Fibroblast of skin of abdomen (primary cell): ENCODE results near the gene SYMPK. TPM values are rescaled to one million over a fixed set of nuclear protein-coding genes. Genes with fewer than 3 reads are reported as not detected.
"Not testable (repeated sequence)": the region's sequence is repeated elsewhere in the genome, so short reads cannot be mapped to it uniquely, and the experiment has no call there.

ENCODE experiments used
- DNase-seq: peaks from one replicate; pipeline ENCODE4 v3.0.0-alpha.2; 2013
- polyA plus RNA-seq, 2 experiments: library from polyadenylated mRNA; unstranded; fragments of 120-200 nt; gene quantifications; one replicate each; pipeline ENCODE4 v1.2.1, GENCODE V29; 2013; ENCODE audit not compliant: insufficient read length in 2 of 2

Gene SYMPK
- polyA plus RNA-seq (2013, experiment 1 of 2; ENCODE audit: insufficient read length): 55.6 TPM
- 61.0 TPM for polyA plus RNA-seq (2013, experiment 2 of 2; ENCODE audit: insufficient read length)

GRCh38 chr19:45862564-45863334, at the start of gene SYMPK:
SYMPK (minus strand) TSS chr19:45863147; CDS start chr19:45854495, 8,652 bp downstream.
- DNase-seq: peak; percentile 98

GRCh38 chr19:45911291-45911690, 48.3 kb upstream of the SYMPK start:
- no peak for DNase-seq

DNA sequence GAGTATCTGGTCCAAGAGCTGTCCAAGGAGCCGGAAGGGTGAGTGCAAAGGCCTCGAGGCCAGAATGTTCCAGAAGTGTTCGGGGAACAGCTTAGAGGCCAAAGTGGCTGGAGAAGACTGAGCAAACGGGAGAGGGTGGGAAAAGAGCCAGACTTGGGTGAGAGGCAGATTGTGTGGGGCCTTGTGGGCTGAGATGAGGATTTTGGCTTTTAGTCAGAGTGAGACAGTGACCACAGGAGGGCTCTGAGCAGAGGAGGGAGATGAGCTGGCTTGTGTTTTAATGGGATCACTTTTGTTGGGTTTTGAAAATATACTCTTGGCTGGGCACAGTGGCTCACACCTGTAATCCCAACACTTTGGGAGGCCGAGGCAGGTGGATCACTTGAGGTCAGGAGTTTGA, 46.0 kb upstream of the SYMPK start:
- no peak for DNase-seq

GRCh38 chr19:45906221-45906620, 43.3 kb upstream of the SYMPK start:
- peak; percentile 12 for DNase-seq

GRCh38 chr19:45905011-45905410, 42.1 kb upstream of the SYMPK start:
- no peak for DNase-seq

DNA sequence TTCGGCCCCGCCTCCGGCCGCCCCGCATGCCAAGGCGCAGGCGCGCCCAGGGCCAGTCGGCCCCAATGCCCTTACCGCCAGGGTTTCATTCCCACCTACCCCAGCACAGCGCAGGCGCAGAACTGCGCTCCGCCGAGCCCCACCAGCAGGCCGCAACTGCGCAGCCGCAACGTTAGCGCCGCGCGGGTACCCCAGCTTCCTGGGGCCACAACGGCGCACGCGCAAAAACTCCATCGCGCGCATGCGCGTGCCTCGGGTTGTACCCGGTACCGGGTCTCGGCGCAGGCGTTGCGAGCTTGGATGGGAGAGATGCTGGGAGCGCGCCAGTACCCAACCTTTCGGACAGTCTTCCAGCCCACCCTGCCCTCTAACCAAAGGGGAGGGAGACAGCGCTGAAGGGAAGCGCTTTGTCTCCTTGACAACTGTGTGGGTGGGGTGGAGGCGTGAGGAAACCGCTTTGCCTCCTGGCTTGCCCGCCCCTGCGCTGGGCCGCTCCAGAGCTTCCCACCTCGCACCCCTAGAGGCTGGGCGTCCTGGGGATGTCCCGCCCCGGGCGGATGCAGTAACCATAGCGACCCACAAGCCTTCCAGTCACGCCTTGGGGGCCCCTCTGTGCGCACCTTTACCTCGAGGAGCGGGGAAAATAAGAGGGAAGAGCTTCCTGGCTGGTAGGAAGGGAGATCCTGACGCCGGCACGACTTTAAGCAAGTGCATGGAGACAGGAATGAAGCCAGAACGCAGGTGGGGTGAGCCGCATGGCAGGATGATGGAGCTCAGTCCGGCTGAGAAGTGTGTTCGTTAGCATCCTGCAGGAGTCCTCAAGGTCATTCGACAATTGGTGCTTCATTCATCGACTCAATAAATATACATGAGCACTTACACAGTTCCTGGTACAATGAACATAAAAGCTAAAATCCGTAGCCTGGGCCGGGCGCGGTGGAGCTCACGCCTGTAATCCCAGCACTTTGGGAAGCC, 40.0 kb upstream of the SYMPK start:
- peak; percentile 97 for DNase-seq

GRCh38 chr19:45901912-45902650, 39.1 kb upstream of the SYMPK start, which contains the start of gene MYPOP:
MYPOP (minus strand) TSS chr19:45902613; CDS start chr19:45901773, 840 bp downstream.
- DNase-seq: no peak

DNA sequence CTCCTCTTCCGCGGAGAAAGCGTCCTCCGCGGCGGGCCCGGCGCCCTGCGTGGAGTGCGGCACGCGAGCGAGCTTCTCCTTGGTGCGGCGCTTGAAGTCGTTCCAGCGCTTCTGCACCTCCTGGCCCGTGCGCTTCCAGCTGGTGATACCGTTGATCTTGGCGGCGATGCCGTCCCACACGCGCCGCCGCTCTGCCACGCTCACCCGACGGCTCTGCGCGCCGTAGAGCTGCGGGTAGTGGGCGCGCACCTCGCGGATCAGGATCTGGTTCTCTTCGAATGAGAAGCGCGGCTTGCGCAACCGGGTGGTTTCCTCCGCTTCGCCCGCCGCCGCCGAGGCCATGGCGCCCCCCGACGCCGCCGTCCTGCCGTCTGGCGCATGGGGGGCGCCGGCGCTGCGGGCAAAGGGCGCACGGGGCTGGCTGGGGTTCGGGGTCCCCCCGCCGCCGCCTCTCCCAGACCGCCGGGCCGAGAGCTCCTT, 38.5 kb upstream of the SYMPK start:
- peak; percentile 34 for DNase-seq

DNA sequence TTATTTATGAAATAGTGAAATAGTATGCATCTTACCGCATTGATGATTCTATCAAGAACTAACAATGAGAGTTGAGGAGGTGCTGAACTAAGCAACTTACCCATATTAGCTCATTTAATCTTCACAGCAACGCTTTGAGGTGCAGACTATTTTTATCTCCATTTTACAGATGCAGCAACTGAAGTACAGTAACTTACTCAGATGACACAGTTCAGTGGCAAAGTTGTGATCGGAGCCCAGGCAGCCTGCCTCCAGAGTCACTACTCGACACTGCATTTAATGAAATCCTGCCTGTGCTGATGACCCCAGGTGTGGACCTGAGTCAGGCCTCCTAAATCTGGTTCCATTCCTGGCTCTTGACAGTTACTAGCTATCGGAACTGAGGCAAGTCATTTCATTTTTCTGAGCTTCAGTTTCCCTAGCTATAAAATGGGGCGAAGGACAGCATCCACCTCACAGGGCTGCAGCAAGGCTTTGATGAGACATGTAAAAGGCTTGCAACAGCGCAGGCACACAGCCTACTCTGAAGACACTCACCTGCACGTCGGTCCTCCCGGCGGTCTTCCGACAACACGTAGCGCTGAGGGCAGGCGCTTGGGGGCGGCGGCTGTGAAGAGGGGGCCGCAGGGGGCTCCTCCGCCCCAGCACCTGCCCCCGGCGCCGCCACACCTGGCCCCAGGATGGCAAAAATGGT, 37.9 kb upstream of the SYMPK start:
- DNase-seq: no peak

- DNase-seq: no peak
Observed at GRCh38 chr19:45899919-45900589, 37.1 kb upstream of the SYMPK start.

- DNase-seq: no peak
Observed at GRCh38 chr19:45899253-45899652, 36.3 kb upstream of the SYMPK start.

DNA sequence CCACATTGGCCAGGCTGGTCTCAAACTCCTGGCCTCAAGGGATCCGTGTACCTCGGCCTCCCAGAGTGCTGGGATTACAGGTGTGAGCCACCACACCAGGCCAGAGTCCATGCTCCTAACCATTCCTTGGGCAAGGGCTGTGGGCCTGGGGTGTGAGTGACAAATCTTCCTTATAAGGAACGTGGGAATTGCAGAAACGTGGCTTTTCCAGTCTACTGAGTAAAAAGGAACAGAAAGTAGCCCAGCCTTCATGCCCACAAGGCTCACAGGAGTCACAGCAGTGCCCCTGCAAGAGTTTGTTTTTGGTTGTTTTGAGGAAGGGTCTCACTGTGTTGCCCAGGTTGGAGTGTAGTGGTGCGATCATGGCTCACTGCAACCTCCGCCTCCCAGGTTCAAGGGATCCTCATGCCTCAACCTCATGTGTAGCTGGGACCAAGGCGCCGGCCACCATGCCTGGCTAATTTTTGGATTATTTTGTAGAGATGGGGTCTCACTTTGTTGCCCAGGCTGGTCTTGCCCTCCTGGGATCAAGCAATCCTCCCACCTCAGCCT, 34.4 kb upstream of the SYMPK start:
- no peak for DNase-seq

DNA sequence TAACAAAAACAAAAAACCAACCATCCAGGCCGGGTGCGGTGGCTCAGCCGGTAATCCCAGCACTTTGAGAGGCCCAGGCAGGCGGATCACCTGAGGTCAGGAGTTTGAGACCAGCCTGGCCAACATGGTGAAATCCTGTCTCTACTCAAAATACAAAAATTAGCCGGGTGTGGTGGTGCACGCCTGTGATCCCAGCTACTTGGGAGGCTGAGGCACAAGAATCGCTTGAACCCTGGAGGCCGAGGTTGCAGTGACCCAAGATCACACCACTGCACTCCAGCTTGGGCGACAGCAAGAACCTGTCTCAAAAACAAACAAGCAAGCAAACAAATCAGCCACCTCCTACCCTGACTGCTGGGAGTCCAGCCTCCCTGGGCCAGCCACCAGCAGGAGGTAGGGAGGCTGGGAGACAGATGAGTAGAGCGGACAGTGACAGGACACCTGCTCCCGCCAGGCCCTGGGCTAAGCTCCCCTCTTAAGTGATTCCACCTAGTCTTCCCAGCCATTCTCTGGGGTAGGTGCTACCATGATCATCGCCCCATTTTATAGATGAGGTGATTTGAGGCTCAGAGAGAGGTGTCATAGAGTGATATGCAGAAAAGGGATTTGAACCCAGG, 33.1 kb upstream of the SYMPK start:
- not testable (repeated sequence) for DNase-seq

- no peak for DNase-seq
Observed at GRCh38 chr19:45895519-45895972, 32.6 kb upstream of the SYMPK start.

DNA sequence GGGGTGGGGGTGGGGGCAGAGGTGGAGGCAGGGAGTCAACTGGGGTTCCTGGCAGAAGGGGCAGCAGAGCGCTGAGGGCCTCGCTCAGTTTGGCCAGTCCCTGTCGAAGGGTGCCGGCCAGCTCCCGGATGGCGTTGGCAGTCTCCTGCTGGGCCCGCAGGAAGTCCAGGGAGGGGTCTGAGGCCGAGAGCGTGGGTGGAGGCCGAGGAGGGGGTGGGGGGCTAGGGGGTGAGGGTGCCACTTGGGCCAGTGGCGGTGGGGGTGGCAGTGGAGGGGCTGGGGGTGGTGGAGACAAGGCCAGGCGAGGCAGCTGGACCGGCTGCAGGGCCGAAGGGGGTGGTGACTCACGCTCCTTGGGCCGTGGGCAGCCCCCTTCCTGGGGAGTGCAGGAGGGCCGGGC, 27.9 kb upstream of the SYMPK start:
- no peak for DNase-seq

DNA sequence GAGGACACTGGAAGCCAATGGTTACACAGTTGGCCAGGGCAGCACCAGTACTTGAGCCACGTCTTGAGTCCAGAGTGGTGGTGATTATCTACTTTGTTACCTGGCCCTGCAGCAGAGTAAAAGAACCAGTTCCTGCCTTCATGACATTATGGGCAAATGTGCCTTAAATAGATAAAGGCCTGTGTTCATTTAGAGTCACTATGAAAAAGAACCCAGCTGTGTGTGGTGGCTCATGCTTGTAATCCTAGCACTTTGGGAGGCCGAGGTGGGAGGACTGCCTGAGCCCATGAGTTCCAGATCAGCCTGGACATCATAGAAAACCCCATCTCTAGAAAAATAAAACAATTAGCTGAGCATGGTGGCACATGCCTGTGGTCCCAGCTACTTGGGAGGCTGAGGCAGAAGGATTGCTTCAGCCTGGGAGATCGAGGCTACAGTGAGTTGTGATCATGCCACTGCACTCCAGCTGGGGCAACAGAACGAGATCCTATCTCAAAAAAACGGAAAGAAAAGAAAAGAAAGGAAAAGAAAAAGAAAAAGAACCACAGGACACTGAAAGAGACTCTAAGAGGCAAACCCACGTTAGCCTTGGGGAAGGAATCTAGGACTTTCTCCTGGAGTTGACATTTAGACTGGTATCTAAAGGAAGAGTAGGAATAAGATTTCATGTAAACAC, 26.4 kb upstream of the SYMPK start:
- no peak for DNase-seq

GRCh38 chr19:45887200-45887710, 24.3 kb upstream of the SYMPK start:
- DNase-seq: no peak

DNA sequence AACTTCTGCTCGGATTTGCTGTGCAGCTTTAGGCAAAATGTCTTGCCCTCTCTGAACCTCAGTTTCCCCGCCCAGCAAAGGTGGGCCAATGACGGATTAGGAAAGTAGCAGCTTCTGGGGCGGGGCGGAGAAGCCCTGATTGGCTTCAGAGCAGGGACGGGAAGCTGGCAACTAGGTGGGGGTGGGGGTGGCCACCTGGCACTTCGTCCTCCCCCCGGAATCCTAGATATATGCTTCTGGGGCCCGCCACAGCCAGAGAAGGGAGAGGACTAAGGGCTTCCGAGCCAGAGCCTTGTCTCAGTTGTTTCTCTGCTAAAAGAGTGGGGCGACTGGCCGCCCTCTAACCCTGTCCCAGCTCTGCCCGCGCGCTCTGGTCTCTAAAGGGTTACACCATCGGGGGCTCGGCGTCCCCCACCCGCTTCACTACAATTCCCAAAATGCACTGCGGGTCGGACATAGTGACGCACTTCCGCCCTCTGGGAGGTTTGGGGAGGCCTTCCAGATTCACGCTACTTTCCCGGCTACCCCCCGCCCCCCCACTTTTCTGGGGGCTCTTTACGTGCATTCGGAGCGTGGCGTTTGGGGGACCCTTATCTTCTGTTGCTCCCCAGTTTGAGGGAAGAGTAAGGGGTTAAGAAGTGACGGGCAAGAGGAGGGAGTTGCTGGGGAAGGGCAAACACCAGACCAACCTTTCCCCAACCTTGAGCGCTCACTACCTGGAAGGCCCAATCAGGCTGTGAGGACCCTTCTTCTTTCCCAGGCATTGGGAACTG, 23.7 kb upstream of the SYMPK start:
- DNase-seq: peak; percentile 94
